ENCODE measurements around the gene FYTTD1. TPM values are rescaled to one million over a fixed set of nuclear protein-coding genes. Genes with fewer than 3 reads are reported as not detected.

FYTTD1 gene
- total and polyA plus RNA-seq, 2 donors (not counting 1 experiment from before 2014, with no cell fraction given) = 44.3 to 63.4 TPM

DNA sequence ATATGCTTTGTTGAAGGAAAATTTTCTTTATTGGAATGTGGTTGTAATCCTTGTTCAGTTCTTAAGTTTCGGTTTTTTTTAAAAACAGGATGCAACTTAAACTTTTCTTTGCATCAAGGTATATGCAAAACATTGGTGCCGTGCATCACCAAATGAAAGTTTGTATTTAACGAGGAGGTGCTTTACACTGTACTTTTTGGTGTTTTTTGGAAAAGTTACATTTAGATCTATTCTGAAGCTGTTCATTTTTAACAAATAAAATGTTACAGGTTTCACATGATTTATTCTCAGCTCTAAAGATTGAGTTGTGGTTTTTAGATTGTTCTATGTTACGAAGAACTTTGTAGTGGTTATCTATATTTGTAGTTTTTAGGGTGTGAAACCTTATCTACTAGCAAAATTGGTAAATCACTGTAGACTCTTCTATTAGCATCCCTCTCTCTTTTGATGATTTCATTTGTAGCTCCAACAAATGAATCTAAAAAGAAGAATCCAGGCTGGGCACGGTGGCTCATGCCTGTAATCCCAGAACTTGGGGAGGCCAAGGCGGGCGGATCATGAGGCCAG lies 34.4 kb downstream of the FYTTD1 start:
- H3K27ac ChIP-seq (ENCODE audit: insufficient read depth, low read length) = no peak overlapping the region
- H4K20me1 ChIP-seq (ENCODE audit: control insufficient read depth, extremely low read depth, insufficient read depth, low read length) = no peaks in the 10 kb centered on the region
- no peak overlapping the region for H2AFZ ChIP-seq (ENCODE audit: low read length)
- no peak for DNase-seq (ENCODE audit: low read depth in 2 of 2)
- no peak overlapping the region for H3K4me3 ChIP-seq (replicated peaks in 1 of 4; ENCODE audit: control extremely low read depth in 1 of 4, insufficient read depth in 1 of 4, low read depth in 3 of 4, low read length in 4 of 4)
- peaks cover 7% of the 10 kb centered on the region for H3K36me3 ChIP-seq (ENCODE audit: control insufficient read depth, insufficient read depth, low read length)
- H3K4me1 ChIP-seq (ENCODE audit: control insufficient read depth, extremely low read depth, insufficient read depth, low read length) = no peaks in the 10 kb centered on the region
- H3K27me3 ChIP-seq (ENCODE audit: control insufficient read depth, insufficient read depth, low read length) = no peaks in the 10 kb centered on the region
- no peaks in the 10 kb centered on the region for H3K9me3 ChIP-seq (ENCODE audit: control insufficient read depth, insufficient read depth, low read depth, low read length)
- H3K9ac ChIP-seq (ENCODE audit: insufficient read depth, low read length) = no peak overlapping the region
- H3K4me2 ChIP-seq (ENCODE audit: extremely low read depth, insufficient read depth, low read length) = no peak overlapping the region
- H3K79me2 ChIP-seq (ENCODE audit: control insufficient read depth, insufficient read depth, low read length) = no peaks in the 10 kb centered on the region
- TF ChIP-seq EZH2 (IDR thresholded peaks at IDR 0.05; ENCODE audit: low read length, missing control alignments) = no peak
- no peak for TF ChIP-seq CTCF (conservative IDR thresholded peaks at IDR 0.05 in 1 of 2, IDR thresholded peaks at IDR 0.05 in 1 of 2; ENCODE audit: low read depth in 1 of 2, low read length in 2 of 2)

GRCh38 chr3:197787412-197787811 lies 37.7 kb downstream of the FYTTD1 start:
- Histone ChIP-seq H3K36me3 (ENCODE audit: control insufficient read depth, insufficient read depth, low read length) (no peaks in the 10 kb centered on the region), H3K4me2 (ENCODE audit: extremely low read depth, insufficient read depth, low read length) (no peak overlapping the region), H3K4me3 (replicated peaks in 1 of 4; ENCODE audit: control extremely low read depth in 1 of 4, insufficient read depth in 1 of 4, low read depth in 3 of 4, low read length in 4 of 4) (no peak overlapping the region), H3K79me2 (ENCODE audit: control insufficient read depth, insufficient read depth, low read length) (peaks cover 9% of the 10 kb centered on the region), H4K20me1 (ENCODE audit: control insufficient read depth, extremely low read depth, insufficient read depth, low read length) (no peaks in the 10 kb centered on the region), H3K4me1 (ENCODE audit: control insufficient read depth, extremely low read depth, insufficient read depth, low read length) (no peaks in the 10 kb centered on the region), H3K27me3 (ENCODE audit: control insufficient read depth, insufficient read depth, low read length) (no peaks in the 10 kb centered on the region), H3K9ac (ENCODE audit: insufficient read depth, low read length) (no peak overlapping the region), H2AFZ (ENCODE audit: low read length) (no peak overlapping the region), H3K9me3 (ENCODE audit: control insufficient read depth, insufficient read depth, low read depth, low read length) (no peaks in the 10 kb centered on the region), H3K27ac (ENCODE audit: insufficient read depth, low read length) (no peak overlapping the region)
- TF ChIP-seq CTCF (conservative IDR thresholded peaks at IDR 0.05 in 1 of 2, IDR thresholded peaks at IDR 0.05 in 1 of 2; ENCODE audit: low read depth in 1 of 2, low read length in 2 of 2) = no peak
- TF ChIP-seq EZH2 (IDR thresholded peaks at IDR 0.05; ENCODE audit: low read length, missing control alignments) = no peak
- no peak for DNase-seq (ENCODE audit: low read depth in 2 of 2)

DNA sequence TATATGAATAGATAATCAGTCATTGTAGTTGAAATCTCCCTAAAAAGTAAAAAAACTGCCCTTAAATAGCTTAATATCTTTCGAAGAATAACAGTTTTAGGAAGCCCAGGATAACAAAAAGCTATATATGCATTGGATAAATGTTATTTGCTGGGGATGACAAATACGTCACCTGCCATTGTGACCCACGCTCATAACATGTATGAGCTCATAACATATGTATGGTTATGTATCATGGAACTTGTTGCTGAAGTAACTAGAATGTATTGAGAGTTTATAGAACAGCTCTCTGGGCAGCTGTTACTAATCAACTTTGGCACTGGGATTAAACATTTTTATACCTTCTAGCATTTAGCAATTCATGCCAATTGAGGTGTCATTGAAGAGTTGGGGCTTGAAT lies 39.6 kb downstream of the FYTTD1 start:
- H3K4me1 ChIP-seq (ENCODE audit: control insufficient read depth, extremely low read depth, insufficient read depth, low read length) = no peaks in the 10 kb centered on the region
- no peaks in the 10 kb centered on the region for H3K36me3 ChIP-seq (ENCODE audit: control insufficient read depth, insufficient read depth, low read length)
- no peaks in the 10 kb centered on the region for H3K27me3 ChIP-seq (ENCODE audit: control insufficient read depth, insufficient read depth, low read length)
- peaks cover 28% of the 10 kb centered on the region for H3K79me2 ChIP-seq (ENCODE audit: control insufficient read depth, insufficient read depth, low read length)
- no peaks in the 10 kb centered on the region for H4K20me1 ChIP-seq (ENCODE audit: control insufficient read depth, extremely low read depth, insufficient read depth, low read length)
- no peak overlapping the region for H3K4me2 ChIP-seq (ENCODE audit: extremely low read depth, insufficient read depth, low read length)
- H3K9ac ChIP-seq (ENCODE audit: insufficient read depth, low read length) = no peak overlapping the region
- TF ChIP-seq CTCF (conservative IDR thresholded peaks at IDR 0.05 in 1 of 2, IDR thresholded peaks at IDR 0.05 in 1 of 2; ENCODE audit: low read depth in 1 of 2, low read length in 2 of 2) (no peak), EZH2 (IDR thresholded peaks at IDR 0.05; ENCODE audit: low read length, missing control alignments) (no peak)
- H2AFZ ChIP-seq (ENCODE audit: low read length) = no peak overlapping the region
- H3K27ac ChIP-seq (ENCODE audit: insufficient read depth, low read length) = no peak overlapping the region
- no peak for DNase-seq (ENCODE audit: low read depth in 2 of 2)
- H3K9me3 ChIP-seq (ENCODE audit: control insufficient read depth, insufficient read depth, low read depth, low read length) = no peaks in the 10 kb centered on the region
- no peak overlapping the region for H3K4me3 ChIP-seq (replicated peaks in 1 of 4; ENCODE audit: control extremely low read depth in 1 of 4, insufficient read depth in 1 of 4, low read depth in 3 of 4, low read length in 4 of 4)
